GM12878 (cell line): ENCODE measurements around the gene WNT16. TPM values are rescaled to one million over a fixed set of nuclear protein-coding genes. Genes with fewer than 3 reads are reported as not detected.

Experiments used
- ATF7 ChIP-seq: fragments of 450-650 bp; IDR thresholded peaks from 2 replicates; pipeline ENCODE4 v1.6.1; 2016; ENCODE audit warnings: low read depth, mild to moderate bottlenecking
- CBFB ChIP-seq: IDR thresholded peaks from 2 replicates; pipeline ENCODE4 v1.6.1; 2016; ENCODE audit warnings: antibody characterized with exemption, low read depth
- CBX5 ChIP-seq: sonication (generic); IDR thresholded peaks from 2 replicates; pipeline ENCODE4 v1.6.1; 2016; ENCODE audit warnings: low read depth, moderate library complexity, mild to moderate bottlenecking, inconsistent platforms
- DPF2 ChIP-seq: fragments of 450-650 bp; IDR thresholded peaks from 2 replicates; pipeline ENCODE4 v1.6.1; 2017; ENCODE audit warnings: mild to moderate bottlenecking
- IKZF1 ChIP-seq: fragments of 450-650 bp; conservative IDR thresholded peaks from 2 replicates; pipeline ENCODE4 v1.6.1; 2017; ENCODE audit warnings: antibody characterized with exemption, mild to moderate bottlenecking
- IRF4 ChIP-seq: IDR thresholded peaks from 2 replicates; pipeline ENCODE4 v1.6.1; 2011; ENCODE audit warnings: low read depth, low read length
- JUNB ChIP-seq: IDR thresholded peaks from 2 replicates; pipeline ENCODE4 v1.6.1; 2016; ENCODE audit warnings: antibody characterized with exemption, mild to moderate bottlenecking
- LARP7 ChIP-seq: fragments of 450-650 bp; IDR thresholded peaks from 2 replicates; pipeline ENCODE4 v1.6.1; 2017; ENCODE audit warnings: mild to moderate bottlenecking
- MEF2B ChIP-seq: fragments of 450-650 bp; IDR thresholded peaks from 2 replicates; pipeline ENCODE4 v1.6.1; 2018; ENCODE audit warnings: mild to moderate bottlenecking, moderate library complexity; ENCODE audit not compliant: partially characterized antibody, poor library complexity, severe bottlenecking
- NBN ChIP-seq: fragments of 450-650 bp; IDR thresholded peaks from 2 replicates; pipeline ENCODE4 v1.6.1; 2016
- NRF1 ChIP-seq: conservative IDR thresholded peaks from 2 replicates; pipeline ENCODE4 v1.6.1; 2011; ENCODE audit warnings: mild to moderate bottlenecking, low read depth, low read length, improper control_type of control experiment
- SIN3A ChIP-seq: IDR thresholded peaks from 2 replicates; pipeline ENCODE4 v1.6.1; 2012; ENCODE audit warnings: low read depth, low read length, improper control_type of control experiment
- SMAD5 ChIP-seq: IDR thresholded peaks from 2 replicates; pipeline ENCODE4 v1.6.1; 2016; ENCODE audit warnings: antibody characterized with exemption, low read depth
- SREBF2 ChIP-seq: IDR thresholded peaks from 2 replicates; pipeline ENCODE4 v1.6.1; 2012; ENCODE audit warnings: mild to moderate bottlenecking, low read length
- ZSCAN29 ChIP-seq: fragments of 450-650 bp; IDR thresholded peaks from 2 replicates; pipeline ENCODE4 v1.6.1; 2017; ENCODE audit warnings: mild to moderate bottlenecking, moderate library complexity
- polyA plus RNA-seq, 11 experiments: library from polyadenylated mRNA; depleted of rRNA in 4 of 11; unstranded in 6 of 11; stranded (reverse) in 5 of 11; fragments of >200 nt; fragmentation: Nextera tagmentation in 4 of 11; fragmentation: Illumina TruSeq in 1 of 11; extraction: Ambion mirVana in 4 of 11; extraction: Trizol in 1 of 11; gene quantifications; 1 replicate in 1 of 11; 2 replicates in 10 of 11; pipeline versions ENCODE4 v1.2.1 to v1.2.3, GENCODE V29; 2011 to 2016; ENCODE audit warnings: inconsistent platforms in 2 of 11, missing spikeins in 2 of 11, low read depth in 1 of 11
- total RNA-seq, 4 experiments: library from RNA; depleted of rRNA in 3 of 4; stranded (reverse); fragments of >200 nt in 3 of 4; fragmentation: Illumina TruSeq in 1 of 4; extraction: Trizol in 1 of 4; gene quantifications; 2 replicates each; pipeline versions ENCODE4 v1.2.1 to v1.2.3, GENCODE V29; 2013 to 2021
- TF ChIP-seq, protein P1 (sequence below): fragments of 450-650 bp; formaldehyde crosslinking; IDR thresholded peaks from 2 replicates; pipeline ENCODE4 v1.4.0; 2020; ENCODE audit warnings: mild to moderate bottlenecking, moderate library complexity
- TF ChIP-seq, protein P2 (sequence below): fragments of 450-650 bp; IDR thresholded peaks from 2 replicates; pipeline ENCODE4 v1.6.1; 2016; ENCODE audit warnings: mild to moderate bottlenecking
- TF ChIP-seq, protein P3 (sequence below): IDR thresholded peaks from 2 replicates; pipeline ENCODE4 v1.6.1; 2011; ENCODE audit warnings: low read depth, mild to moderate bottlenecking, low read length, moderate library complexity, borderline replicate concordance; ENCODE audit errors: extremely low read depth
- TF ChIP-seq, protein P4 (sequence below): fragments of 450-650 bp; IDR thresholded peaks from 2 replicates; pipeline ENCODE4 v1.6.1; 2017; ENCODE audit warnings: mild to moderate bottlenecking, moderate library complexity
- TF ChIP-seq, protein P5 (sequence below): fragments of 450-650 bp; IDR thresholded peaks from 2 replicates; pipeline ENCODE4 v1.6.1; 2016; ENCODE audit warnings: mild to moderate bottlenecking

The WNT16 gene
- total and polyA plus RNA-seq, 10 of the 15 experiments (the other 5 are each of a cell fraction or from before 2014, with no cell fraction given): 0.05 to 0.11 (median 0.06) TPM; not detected in 5

DNA sequence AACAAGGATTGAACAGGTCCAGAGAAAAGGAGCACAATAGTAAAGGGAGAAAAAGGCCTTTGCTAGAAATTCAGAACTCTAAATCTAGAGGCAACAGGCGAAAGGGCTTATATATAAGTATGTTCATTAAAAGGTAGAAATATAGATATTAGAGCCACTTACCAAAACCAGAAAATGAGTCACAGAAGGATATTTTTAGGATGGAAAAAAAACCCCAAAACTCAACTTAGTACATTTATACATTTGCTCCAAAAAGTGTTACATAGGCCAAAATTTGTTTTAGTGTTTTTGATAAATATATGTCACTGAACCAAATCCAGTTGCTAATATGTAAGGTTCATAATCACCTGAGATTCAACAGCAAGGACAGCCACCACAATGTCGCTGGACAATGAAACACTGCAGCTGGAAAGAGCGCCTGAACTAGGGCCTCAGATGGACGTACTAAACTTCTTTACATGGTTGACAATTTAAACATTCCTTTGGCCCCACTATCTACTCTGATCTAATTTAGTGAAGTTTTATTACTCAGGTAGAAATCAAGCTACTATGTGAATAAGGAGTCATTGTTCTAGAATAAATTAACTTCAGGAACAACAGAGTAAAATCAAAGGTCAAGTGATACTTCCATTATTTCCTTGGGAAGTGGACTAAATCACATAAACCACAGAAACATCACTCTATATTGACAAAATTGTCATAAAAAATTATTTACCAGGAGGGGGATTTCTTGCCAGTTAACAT lies 56.4 kb downstream of the WNT16 start (continued):
- TF ChIP-seq, protein P1, sequence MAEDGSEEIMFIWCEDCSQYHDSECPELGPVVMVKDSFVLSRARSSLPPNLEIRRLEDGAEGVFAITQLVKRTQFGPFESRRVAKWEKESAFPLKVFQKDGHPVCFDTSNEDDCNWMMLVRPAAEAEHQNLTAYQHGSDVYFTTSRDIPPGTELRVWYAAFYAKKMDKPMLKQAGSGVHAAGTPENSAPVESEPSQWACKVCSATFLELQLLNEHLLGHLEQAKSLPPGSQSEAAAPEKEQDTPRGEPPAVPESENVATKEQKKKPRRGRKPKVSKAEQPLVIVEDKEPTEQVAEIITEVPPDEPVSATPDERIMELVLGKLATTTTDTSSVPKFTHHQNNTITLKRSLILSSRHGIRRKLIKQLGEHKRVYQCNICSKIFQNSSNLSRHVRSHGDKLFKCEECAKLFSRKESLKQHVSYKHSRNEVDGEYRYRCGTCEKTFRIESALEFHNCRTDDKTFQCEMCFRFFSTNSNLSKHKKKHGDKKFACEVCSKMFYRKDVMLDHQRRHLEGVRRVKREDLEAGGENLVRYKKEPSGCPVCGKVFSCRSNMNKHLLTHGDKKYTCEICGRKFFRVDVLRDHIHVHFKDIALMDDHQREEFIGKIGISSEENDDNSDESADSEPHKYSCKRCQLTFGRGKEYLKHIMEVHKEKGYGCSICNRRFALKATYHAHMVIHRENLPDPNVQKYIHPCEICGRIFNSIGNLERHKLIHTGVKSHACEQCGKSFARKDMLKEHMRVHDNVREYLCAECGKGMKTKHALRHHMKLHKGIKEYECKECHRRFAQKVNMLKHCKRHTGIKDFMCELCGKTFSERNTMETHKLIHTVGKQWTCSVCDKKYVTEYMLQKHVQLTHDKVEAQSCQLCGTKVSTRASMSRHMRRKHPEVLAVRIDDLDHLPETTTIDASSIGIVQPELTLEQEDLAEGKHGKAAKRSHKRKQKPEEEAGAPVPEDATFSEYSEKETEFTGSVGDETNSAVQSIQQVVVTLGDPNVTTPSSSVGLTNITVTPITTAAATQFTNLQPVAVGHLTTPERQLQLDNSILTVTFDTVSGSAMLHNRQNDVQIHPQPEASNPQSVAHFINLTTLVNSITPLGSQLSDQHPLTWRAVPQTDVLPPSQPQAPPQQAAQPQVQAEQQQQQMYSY (CRISPR knock-in tag): no peak
- TF ChIP-seq MEF2B (no peak), NBN (no peak), ZSCAN29 (no peak), JUNB (peak; percentile 56; the same call in 1 of the 2 replicates), IKZF1 (peak; percentile 80; the same call in 1 of the 2 replicates), NRF1 (no peak), SMAD5 (no peak), IRF4 (no peak), SREBF2 (no peak), CBX5 (no peak), SIN3A (no peak), ATF7 (no peak), DPF2 (0 out of 2 replicates have a peak, but pooled peaks have one; percentile 35), LARP7 (no peak), CBFB (0 out of 2 replicates have a peak, but pooled peaks have one; percentile 10)
- TF ChIP-seq, protein P2, sequence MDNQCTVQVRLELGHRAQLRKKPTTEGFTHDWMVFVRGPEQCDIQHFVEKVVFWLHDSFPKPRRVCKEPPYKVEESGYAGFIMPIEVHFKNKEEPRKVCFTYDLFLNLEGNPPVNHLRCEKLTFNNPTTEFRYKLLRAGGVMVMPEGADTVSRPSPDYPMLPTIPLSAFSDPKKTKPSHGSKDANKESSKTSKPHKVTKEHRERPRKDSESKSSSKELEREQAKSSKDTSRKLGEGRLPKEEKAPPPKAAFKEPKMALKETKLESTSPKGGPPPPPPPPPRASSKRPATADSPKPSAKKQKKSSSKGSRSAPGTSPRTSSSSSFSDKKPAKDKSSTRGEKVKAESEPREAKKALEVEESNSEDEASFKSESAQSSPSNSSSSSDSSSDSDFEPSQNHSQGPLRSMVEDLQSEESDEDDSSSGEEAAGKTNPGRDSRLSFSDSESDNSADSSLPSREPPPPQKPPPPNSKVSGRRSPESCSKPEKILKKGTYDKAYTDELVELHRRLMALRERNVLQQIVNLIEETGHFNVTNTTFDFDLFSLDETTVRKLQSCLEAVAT: peak; percentile 85
- TF ChIP-seq, protein P3, sequence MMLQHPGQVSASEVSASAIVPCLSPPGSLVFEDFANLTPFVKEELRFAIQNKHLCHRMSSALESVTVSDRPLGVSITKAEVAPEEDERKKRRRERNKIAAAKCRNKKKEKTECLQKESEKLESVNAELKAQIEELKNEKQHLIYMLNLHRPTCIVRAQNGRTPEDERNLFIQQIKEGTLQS: no peak
- TF ChIP-seq, protein P4, sequence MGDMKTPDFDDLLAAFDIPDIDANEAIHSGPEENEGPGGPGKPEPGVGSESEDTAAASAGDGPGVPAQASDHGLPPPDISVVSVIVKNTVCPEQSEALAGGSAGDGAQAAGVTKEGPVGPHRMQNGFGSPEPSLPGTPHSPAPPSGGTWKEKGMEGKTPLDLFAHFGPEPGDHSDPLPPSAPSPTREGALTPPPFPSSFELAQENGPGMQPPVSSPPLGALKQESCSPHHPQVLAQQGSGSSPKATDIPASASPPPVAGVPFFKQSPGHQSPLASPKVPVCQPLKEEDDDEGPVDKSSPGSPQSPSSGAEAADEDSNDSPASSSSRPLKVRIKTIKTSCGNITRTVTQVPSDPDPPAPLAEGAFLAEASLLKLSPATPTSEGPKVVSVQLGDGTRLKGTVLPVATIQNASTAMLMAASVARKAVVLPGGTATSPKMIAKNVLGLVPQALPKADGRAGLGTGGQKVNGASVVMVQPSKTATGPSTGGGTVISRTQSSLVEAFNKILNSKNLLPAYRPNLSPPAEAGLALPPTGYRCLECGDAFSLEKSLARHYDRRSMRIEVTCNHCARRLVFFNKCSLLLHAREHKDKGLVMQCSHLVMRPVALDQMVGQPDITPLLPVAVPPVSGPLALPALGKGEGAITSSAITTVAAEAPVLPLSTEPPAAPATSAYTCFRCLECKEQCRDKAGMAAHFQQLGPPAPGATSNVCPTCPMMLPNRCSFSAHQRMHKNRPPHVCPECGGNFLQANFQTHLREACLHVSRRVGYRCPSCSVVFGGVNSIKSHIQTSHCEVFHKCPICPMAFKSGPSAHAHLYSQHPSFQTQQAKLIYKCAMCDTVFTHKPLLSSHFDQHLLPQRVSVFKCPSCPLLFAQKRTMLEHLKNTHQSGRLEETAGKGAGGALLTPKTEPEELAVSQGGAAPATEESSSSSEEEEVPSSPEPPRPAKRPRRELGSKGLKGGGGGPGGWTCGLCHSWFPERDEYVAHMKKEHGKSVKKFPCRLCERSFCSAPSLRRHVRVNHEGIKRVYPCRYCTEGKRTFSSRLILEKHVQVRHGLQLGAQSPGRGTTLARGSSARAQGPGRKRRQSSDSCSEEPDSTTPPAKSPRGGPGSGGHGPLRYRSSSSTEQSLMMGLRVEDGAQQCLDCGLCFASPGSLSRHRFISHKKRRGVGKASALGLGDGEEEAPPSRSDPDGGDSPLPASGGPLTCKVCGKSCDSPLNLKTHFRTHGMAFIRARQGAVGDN: no peak
- TF ChIP-seq, protein P5, sequence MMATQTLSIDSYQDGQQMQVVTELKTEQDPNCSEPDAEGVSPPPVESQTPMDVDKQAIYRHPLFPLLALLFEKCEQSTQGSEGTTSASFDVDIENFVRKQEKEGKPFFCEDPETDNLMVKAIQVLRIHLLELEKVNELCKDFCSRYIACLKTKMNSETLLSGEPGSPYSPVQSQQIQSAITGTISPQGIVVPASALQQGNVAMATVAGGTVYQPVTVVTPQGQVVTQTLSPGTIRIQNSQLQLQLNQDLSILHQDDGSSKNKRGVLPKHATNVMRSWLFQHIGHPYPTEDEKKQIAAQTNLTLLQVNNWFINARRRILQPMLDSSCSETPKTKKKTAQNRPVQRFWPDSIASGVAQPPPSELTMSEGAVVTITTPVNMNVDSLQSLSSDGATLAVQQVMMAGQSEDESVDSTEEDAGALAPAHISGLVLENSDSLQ: no peak
